ENCODE data around the gene TMEM255B.

TMEM255B gene

GRCh38 chr13:113843063-113843654 lies 84.1 kb downstream of the TMEM255B start:
- Histone ChIP-seq H3K79me2 (ENCODE audit: insufficient read depth, low read length) (no peaks in the 10 kb centered on the region), H3F3A (ENCODE audit: insufficient read depth) (no peaks in the 10 kb centered on the region), H4K20me1 (ENCODE audit: low read depth, low read length) (no peaks in the 10 kb centered on the region), H3K27me3 (ENCODE audit: low read length) (no peaks in the 10 kb centered on the region), H3K27ac (ENCODE audit: low read depth, low read length) (no peak overlapping the region), H3K4me2 (ENCODE audit: low read depth, low read length, poor library complexity, severe bottlenecking) (no peak overlapping the region), H3K9ac (ENCODE audit: low read length) (no peak overlapping the region), H3K4me3 (ENCODE audit: insufficient read depth, low read length, poor library complexity, severe bottlenecking) (no peak overlapping the region), H3K36me3 (ENCODE audit: low read length) (no peaks in the 10 kb centered on the region), H3K9me3 (ENCODE audit: insufficient read depth, low read length) (no peaks in the 10 kb centered on the region), H3K9me2 (replicated peaks; ENCODE audit: insufficient read depth, low read length) (no peaks in the 10 kb centered on the region), H2AFZ (ENCODE audit: low read depth, low read length, severe bottlenecking) (no peak overlapping the region)
- TF ChIP-seq EZH2phosphoT487 (conservative IDR thresholded peaks at IDR 0.05; ENCODE audit: low read length): no peak
- no peak for TF ChIP-seq CTCF (IDR thresholded peaks at IDR 0.05; ENCODE audit: insufficient read depth, low read length, poor library complexity, severe bottlenecking)

GRCh38 chr13:113843864-113844556 lies 85.0 kb downstream of the TMEM255B start:
- Histone ChIP-seq H3F3A (ENCODE audit: insufficient read depth) (no peaks in the 10 kb centered on the region), H3K4me3 (ENCODE audit: insufficient read depth, low read length, poor library complexity, severe bottlenecking) (no peak overlapping the region), H3K4me2 (ENCODE audit: low read depth, low read length, poor library complexity, severe bottlenecking) (no peak overlapping the region), H2AFZ (ENCODE audit: low read depth, low read length, severe bottlenecking) (no peak overlapping the region), H3K27me3 (ENCODE audit: low read length) (no peaks in the 10 kb centered on the region), H4K20me1 (ENCODE audit: low read depth, low read length) (no peaks in the 10 kb centered on the region), H3K36me3 (ENCODE audit: low read length) (no peaks in the 10 kb centered on the region), H3K79me2 (ENCODE audit: insufficient read depth, low read length) (no peaks in the 10 kb centered on the region), H3K27ac (ENCODE audit: low read depth, low read length) (no peak overlapping the region), H3K9ac (ENCODE audit: low read length) (no peak overlapping the region), H3K9me3 (ENCODE audit: insufficient read depth, low read length) (no peaks in the 10 kb centered on the region), H3K9me2 (replicated peaks; ENCODE audit: insufficient read depth, low read length) (no peaks in the 10 kb centered on the region)
- TF ChIP-seq EZH2phosphoT487 (conservative IDR thresholded peaks at IDR 0.05; ENCODE audit: low read length) (no peak), CTCF (IDR thresholded peaks at IDR 0.05; ENCODE audit: insufficient read depth, low read length, poor library complexity, severe bottlenecking) (no peak)

- H4K20me1 ChIP-seq (ENCODE audit: low read depth, low read length): no peaks in the 10 kb centered on the region
- no peaks in the 10 kb centered on the region for H3K9me2 ChIP-seq (replicated peaks; ENCODE audit: insufficient read depth, low read length)
- H2AFZ ChIP-seq (ENCODE audit: low read depth, low read length, severe bottlenecking): no peak overlapping the region
- H3K27ac ChIP-seq (ENCODE audit: low read depth, low read length): no peak overlapping the region
- H3K36me3 ChIP-seq (ENCODE audit: low read length): no peaks in the 10 kb centered on the region
- H3K27me3 ChIP-seq (ENCODE audit: low read length): no peaks in the 10 kb centered on the region
- no peaks in the 10 kb centered on the region for H3K79me2 ChIP-seq (ENCODE audit: insufficient read depth, low read length)
- H3F3A ChIP-seq (ENCODE audit: insufficient read depth): no peaks in the 10 kb centered on the region
- H3K4me2 ChIP-seq (ENCODE audit: low read depth, low read length, poor library complexity, severe bottlenecking): no peak overlapping the region
- no peak overlapping the region for H3K4me3 ChIP-seq (ENCODE audit: insufficient read depth, low read length, poor library complexity, severe bottlenecking)
- no peaks in the 10 kb centered on the region for H3K9me3 ChIP-seq (ENCODE audit: insufficient read depth, low read length)
- no peak for TF ChIP-seq CTCF (IDR thresholded peaks at IDR 0.05; ENCODE audit: insufficient read depth, low read length, poor library complexity, severe bottlenecking)
- no peak for TF ChIP-seq EZH2phosphoT487 (conservative IDR thresholded peaks at IDR 0.05; ENCODE audit: low read length)
- H3K9ac ChIP-seq (ENCODE audit: low read length): no peak overlapping the region
These were observed 86.0 kb downstream of the TMEM255B start for GRCh38 chr13:113845055-113845454.

Measured in SU-DHL-6 (cell line).